Large intestine (tissue), 3 donors: ENCODE results near the gene MXD4. TPM values are rescaled to one million over a fixed set of nuclear protein-coding genes. Genes with fewer than 3 reads are reported as not detected.

Source experiments
- DNase-seq, 2 donors: peaks; one replicate each; pipeline versions ENCODE4 v3.0.0 to v3.0.0-alpha.2; 2013
- H3K27ac ChIP-seq: one replicate; pipeline ENCODE4 v1.5.1; 2013; ENCODE audit warnings: low read length
- H3K27me3 ChIP-seq: 2 replicates; pipeline ENCODE4 v1.6.1; 2013; ENCODE audit warnings: low read length; ENCODE audit not compliant: control insufficient read depth, insufficient read depth
- H3K36me3 ChIP-seq: 2 replicates; pipeline ENCODE4 v1.6.1; 2013; ENCODE audit warnings: low read length; ENCODE audit not compliant: control insufficient read depth, insufficient read depth
- H3K4me1 ChIP-seq: one replicate; pipeline ENCODE4 v1.6.1; 2013; ENCODE audit warnings: low read length; ENCODE audit not compliant: control insufficient read depth, insufficient read depth
- H3K4me3 ChIP-seq: one replicate; pipeline ENCODE4 v1.5.1; 2013; ENCODE audit warnings: low read length
- H3K9me3 ChIP-seq: one replicate; pipeline ENCODE4 v1.6.1; 2013; ENCODE audit warnings: mild to moderate bottlenecking, low read depth, low read length, moderate library complexity; ENCODE audit not compliant: control insufficient read depth
- WGBS: methylation state at CpG from one replicate; pipeline ENCODE4 v1.1.5; 2013; ENCODE audit warnings: low lambda C conversion rate; ENCODE audit not compliant: insufficient coverage; 5-methylcytosine and 5-hydroxymethylcytosine counted together
- polyA plus RNA-seq: library from polyadenylated mRNA; unstranded; fragments of 120-200 nt; gene quantifications from one replicate; pipeline ENCODE4 v1.2.1, GENCODE V29; 2013

The MXD4 gene
- polyA plus RNA-seq, 1 donor = 52.4 TPM

DNA sequence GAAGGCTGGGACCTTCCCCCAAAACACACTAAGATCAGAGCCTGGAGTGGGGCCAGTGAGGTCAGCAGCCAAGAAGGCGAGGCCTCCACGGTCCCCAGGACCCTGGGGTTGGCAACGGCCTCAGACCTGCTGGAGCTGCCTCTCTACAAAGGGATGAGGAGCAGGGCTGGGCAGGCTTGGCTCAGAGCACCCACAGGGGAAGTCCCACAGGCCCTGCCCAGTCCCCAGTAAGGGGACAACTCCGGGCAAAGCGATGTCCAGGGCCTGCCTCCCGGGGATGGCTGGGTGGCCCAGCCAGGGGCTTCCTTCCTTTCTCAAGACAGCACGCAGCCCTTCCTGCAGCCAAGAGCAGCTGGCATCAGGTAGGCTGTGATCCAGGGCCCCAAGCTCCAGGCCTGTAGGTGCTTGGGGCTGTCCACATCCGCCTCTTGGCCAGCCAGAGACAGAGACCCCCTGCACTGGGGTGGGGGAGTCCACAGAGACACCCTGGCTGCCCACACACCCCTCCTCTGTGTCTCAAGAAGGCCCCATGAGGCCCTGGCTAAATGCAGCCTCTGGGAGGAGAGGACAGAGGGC lies 5.7 kb downstream of the MXD4 start:
- peaks cover 21% of the 10 kb centered on the region for H3K4me1 ChIP-seq
- H3K36me3 ChIP-seq = peaks cover 79% of the 10 kb centered on the region
- H3K4me3 ChIP-seq = no peak overlapping the region
- H3K27ac ChIP-seq = no peak overlapping the region
- DNase-seq = no peak
- H3K9me3 ChIP-seq = no peaks in the 10 kb centered on the region
- no CpG with 5 or more reads among the region's 8 CpGs for WGBS
- no peaks in the 10 kb centered on the region for H3K27me3 ChIP-seq

DNA sequence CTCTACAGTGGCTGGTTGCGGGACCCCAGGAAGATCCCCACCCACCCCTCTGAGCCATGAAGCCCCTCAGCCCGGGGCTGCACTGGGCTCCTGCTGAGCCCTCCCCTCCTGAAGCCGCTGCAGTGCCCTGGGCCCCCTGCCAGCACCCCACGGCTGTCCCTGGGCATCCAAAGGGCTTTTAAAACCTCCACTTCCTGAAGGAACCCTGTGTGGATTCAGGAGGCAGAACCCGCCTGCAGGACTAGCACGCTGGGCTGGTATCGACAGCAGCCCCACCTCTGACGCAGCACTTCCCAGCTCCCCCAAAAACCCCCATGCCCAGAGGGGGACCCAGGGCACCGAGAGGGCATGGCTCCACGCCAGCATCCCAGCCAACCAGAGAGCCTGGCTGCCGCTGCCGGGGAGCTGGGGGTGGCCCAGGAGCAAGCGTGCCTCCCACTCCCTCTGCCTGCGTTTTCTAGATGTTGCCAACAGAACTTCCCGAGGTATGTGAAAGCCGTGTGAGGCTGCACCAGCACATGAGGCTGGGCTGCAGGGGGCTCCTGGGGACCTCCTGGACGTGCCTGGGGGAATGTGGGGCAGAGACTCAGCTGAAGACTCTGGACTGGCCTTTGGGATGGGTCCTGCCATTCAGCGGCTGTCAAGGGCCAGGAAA lies 6.3 kb downstream of the MXD4 start:
- H3K36me3 ChIP-seq = peaks cover 85% of the 10 kb centered on the region
- no peak overlapping the region for H3K27ac ChIP-seq
- peaks cover 19% of the 10 kb centered on the region for H3K4me1 ChIP-seq
- DNase-seq = no peak
- no CpG with 5 or more reads among the region's 18 CpGs for WGBS
- H3K9me3 ChIP-seq = no peaks in the 10 kb centered on the region
- no peaks in the 10 kb centered on the region for H3K27me3 ChIP-seq
- H3K4me3 ChIP-seq = no peak overlapping the region

DNA sequence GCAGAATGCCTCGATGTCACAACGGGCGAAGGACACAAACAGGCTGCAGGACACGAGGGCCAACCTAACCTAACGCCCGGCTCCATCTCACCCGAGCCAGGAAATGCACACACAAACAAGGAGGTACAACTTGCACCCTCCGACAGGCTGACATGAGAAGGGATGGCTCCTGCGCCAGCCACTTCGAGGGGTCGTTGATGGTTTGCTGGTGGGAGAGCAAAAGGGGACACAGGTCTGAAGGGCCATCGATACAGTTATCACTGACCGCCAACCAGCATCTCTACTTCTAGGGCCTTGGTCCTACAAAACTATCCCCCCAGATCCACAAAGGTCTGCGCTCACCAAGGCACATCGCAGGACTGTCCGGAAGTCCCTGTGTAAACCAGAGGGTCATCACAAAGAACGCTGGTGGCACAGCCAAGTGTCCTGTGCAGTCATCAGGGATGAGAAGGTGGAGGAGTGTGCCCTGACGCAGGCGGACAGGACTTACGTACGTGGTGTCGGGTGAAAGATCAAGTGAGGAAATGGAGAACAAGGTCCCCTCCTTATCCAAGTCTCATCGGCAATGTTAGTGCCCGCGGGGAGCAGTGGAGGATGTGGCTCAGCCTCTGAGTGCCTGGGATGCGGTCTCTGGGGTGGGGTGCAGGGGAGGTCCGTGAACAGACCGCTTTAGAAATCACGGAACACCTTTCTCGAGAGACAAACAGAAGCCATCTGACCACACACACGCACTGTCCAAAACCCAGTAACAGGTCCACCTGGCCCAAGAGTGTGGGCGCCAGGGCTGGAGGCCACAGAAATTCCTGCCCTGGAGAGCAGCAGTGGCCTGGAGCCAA lies 7.0 kb downstream of the MXD4 start:
- Histone ChIP-seq H3K36me3 (peaks cover 87% of the 10 kb centered on the region), H3K4me1 (peaks cover 12% of the 10 kb centered on the region), H3K27ac (no peak overlapping the region), H3K9me3 (no peaks in the 10 kb centered on the region), H3K4me3 (no peak overlapping the region), H3K27me3 (no peaks in the 10 kb centered on the region)
- DNase-seq = no peak
- no CpG with 5 or more reads among the region's 32 CpGs for WGBS

DNA sequence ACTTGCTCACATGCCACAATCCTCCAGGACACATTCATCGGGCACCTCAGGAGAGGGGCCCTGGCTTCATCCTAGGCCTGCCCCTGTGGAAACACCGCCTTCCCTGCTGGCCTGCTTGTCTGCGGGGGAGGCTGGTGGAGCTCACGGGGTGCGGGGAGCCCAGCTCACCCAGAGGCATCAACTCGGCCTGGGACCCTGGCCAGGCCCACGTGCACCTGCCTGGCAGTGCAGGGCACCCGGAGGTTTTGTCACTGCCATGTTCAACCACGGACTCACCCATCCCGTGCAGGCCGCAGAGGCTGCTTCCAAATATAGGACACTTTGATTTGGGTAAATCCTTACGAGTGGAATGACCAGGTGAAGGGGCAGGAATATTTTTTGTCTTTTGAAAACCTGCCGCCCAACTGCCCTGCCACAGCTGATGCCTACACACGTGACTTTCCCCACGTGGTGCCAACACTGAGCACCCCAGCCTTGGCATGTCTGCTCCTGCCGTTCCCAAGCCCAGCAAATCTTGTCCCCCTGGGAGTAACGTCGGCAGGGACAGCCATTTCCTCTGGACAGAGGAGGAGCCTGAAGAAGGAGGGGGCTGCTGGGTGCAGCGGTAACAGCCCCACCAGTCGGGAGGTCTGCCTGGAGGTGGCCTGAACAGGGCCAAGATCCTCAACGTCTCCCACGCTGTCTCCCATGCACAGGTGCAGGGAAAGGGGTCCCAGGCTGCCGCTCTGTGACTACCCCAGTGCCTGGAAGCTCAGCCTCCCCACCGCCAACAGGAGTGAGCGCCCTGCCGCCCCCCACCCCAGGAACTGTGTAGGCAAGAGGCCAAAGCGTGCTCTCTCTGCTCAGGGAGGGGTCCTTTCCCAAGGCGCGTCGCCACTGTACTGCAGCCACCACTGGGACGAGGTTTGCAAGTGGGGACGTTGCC lies 8.5 kb downstream of the MXD4 start:
- Histone ChIP-seq H3K27ac (no peak overlapping the region), H3K9me3 (no peaks in the 10 kb centered on the region), H3K4me1 (peaks cover 12% of the 10 kb centered on the region), H3K36me3 (peaks cover 86% of the 10 kb centered on the region), H3K27me3 (no peaks in the 10 kb centered on the region), H3K4me3 (no peak overlapping the region)
- no peak for DNase-seq
- no CpG with 5 or more reads among the region's 32 CpGs for WGBS

DNA sequence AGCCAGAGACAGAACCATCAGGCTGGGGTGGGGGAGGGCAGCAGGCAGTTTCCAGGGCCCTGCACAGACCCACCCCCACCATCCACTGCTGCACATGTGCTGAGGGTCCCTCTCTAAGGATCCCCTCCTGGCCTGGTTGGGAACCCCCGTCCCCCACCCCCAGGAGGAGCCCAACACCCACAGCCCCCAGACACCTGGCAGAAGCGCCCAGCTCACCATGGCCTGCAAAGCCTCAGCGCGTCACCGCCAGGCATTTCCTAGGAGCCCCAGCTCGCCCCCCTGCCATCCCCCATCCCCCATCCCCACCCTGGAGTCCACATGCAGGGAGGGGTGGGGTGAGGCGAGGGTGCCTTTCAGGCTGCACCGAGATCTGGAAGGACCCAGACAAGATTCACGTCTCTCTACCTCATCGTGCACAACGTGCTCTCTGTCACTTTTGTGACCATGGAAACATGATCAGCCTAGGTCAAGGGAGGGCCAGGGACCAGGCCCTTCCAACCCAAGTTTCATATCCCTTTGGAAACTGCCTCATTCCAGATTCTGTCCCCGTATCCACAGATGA lies 9.3 kb downstream of the MXD4 start:
- no peak overlapping the region for H3K27ac ChIP-seq
- DNase-seq = no peak
- peaks cover 86% of the 10 kb centered on the region for H3K36me3 ChIP-seq
- H3K9me3 ChIP-seq = no peaks in the 10 kb centered on the region
- H3K4me3 ChIP-seq = no peak overlapping the region
- WGBS = no CpG with 5 or more reads among the region's 12 CpGs
- peaks cover 12% of the 10 kb centered on the region for H3K4me1 ChIP-seq
- H3K27me3 ChIP-seq = no peaks in the 10 kb centered on the region

DNA sequence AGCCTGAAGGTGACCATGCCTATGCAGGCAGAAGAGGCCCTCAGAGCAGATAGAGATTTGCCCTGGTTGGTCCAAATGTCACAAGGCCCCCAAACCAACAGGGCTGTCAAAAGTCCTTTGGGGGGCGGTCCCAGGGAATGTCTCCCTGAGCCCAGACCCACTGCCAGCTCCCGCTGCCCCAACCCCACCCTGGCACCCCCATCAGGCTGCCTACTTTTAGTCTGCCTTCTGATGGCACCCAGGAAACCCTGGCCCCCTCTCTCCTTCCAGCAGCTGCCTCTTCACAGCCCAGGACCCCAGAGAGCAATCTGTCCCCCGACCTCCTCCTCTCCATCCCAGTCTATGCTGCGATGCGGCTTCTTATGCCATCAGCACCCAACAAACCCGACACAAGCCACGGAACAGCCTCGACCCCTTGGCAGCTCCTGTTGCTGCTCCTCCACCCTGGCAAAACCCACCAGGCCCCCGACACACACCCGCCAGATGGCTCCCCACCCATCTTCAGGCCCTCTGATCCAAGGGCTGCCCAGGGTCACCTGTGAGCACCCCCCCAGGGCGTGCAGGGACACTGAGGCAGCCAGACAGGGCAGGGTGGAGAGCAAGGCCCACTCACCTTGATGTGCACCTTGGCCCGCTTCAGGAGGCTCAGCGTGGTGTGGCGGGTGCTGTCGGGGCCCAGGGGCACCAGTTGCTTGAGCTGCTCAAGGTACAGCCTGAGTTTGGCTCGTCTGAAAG lies 9.9 kb downstream of the MXD4 start:
- no peak overlapping the region for H3K4me3 ChIP-seq
- H3K27me3 ChIP-seq = no peaks in the 10 kb centered on the region
- peaks cover 10% of the 10 kb centered on the region for H3K4me1 ChIP-seq
- no peak overlapping the region for H3K27ac ChIP-seq
- no peak for DNase-seq
- H3K9me3 ChIP-seq = no peaks in the 10 kb centered on the region
- peaks cover 84% of the 10 kb centered on the region for H3K36me3 ChIP-seq
- WGBS = no CpG with 5 or more reads among the region's 16 CpGs

DNA sequence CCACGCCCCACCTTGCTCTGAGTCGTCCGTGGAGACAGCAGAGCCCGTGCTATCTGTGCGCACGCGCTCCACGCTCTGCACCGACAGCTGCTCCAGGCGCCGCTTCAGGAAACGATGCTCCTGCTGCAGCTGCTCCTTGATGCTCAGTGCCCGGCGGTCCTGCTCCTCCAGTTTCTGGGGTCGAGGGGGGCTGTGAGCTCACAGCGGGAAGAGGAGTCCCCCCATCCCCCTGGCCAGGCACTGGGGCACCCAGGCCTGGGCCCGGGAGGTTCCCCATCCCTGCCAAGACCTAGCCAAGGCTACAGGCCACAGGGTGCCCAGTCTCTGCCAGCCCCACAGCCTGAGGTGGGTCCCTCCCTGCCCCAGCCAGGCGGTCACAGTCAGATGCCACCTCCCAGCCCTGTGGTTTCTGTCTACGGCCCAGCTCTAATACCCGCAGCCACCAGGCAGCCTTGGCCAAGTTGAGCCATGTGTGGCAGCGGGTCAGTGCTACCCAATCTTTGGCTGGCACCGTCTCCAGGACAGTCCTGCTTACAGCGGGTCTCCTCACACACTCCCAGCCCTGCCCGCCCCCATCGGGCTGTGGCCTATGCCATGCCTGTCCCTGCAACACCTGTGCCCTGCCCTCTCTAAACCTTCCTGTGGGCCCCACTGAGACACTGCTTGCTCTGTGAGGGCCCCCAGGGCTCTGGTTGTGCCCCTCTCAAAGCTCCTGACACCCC lies 10.7 kb downstream of the MXD4 start:
- Histone ChIP-seq H3K9me3 (no peaks in the 10 kb centered on the region), H3K27me3 (no peaks in the 10 kb centered on the region), H3K4me1 (peaks cover 5% of the 10 kb centered on the region), H3K4me3 (no peak overlapping the region), H3K27ac (no peak overlapping the region), H3K36me3 (peaks cover 77% of the 10 kb centered on the region)
- no peak for DNase-seq
- no CpG with 5 or more reads among the region's 25 CpGs for WGBS

DNA sequence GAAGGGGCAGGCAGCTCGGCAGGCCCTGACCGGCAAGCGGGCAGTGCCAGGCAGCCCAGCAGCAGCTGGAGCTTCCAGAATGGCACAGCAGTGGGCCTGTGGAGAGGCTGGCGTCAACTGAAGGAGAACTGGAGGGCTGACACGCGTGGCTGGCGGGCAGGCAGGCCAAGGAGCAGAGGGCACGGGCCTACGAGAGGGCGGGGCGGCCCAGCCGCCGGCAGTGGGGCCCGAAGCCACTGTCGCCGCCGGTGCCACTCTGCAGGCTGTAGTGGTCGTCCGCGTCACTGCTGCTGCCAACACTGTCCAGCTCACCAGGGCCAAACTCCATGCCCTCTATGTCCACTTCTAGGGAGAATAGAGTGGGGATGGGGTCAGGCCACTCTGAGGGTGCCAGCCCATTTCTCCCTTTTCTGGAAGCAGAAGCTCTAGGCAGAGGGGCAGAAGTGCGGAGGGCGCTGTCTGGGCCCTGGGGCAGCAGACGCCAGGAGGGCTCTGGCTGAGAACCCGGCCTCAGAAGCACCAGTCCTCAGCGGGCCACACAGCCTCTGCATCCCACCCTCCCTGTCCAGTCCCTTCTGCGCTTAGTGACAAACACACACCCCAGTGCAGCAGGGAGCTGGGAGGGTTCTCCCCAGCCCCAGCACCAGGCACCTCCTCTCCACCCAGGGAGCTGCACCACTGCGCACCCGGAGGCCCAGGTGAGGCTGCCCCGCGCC lies 11.4 kb downstream of the MXD4 start:
- Histone ChIP-seq H3K4me3 (no peak overlapping the region), H3K27me3 (no peaks in the 10 kb centered on the region), H3K36me3 (peaks cover 70% of the 10 kb centered on the region), H3K4me1 (peaks cover 9% of the 10 kb centered on the region), H3K27ac (no peak overlapping the region), H3K9me3 (no peaks in the 10 kb centered on the region)
- no CpG with 5 or more reads among the region's 30 CpGs for WGBS
- no peak for DNase-seq
